HG03039 (cell line): ENCODE data around the gene TMEM201.
A peak's percentile ranks its signal among the peaks of the same experiment; 100 is the strongest.
"Not testable (repeated sequence)": the region's sequence is repeated elsewhere in the genome, so short reads cannot be mapped to it uniquely, and the experiment has no call there.

Experiments
- ATAC-seq: cut with Tn5 transposase; IDR thresholded peaks from one replicate; pipeline ENCODE4 v1.9.1; 2021; ENCODE audit warnings: mild to moderate bottlenecking, moderate library complexity; ENCODE audit not compliant: unreplicated experiment

TMEM201 gene

GRCh38 chr1:9588551-9589143 lies at the start of gene TMEM201:
TMEM201 (plus strand) TSS chr1:9588911; CDS start chr1:9588931, 20 bp downstream.
- peak; percentile 70 for ATAC-seq

GRCh38 chr1:9539165-9539828 lies 49.4 kb upstream of the TMEM201 start, which contains the start of gene SLC25A33:
SLC25A33 (plus strand) TSS chr1:9539465; CDS start chr1:9539692, 227 bp downstream.
- peak; percentile 88 for ATAC-seq

- ATAC-seq = peak; percentile 34
These were observed 48.7 kb upstream of the TMEM201 start for GRCh38 chr1:9539829-9540550.

GRCh38 chr1:9542430-9542829 lies 46.3 kb upstream of the TMEM201 start:
- ATAC-seq = no peak

GRCh38 chr1:9544926-9545325 lies 43.8 kb upstream of the TMEM201 start:
- ATAC-seq = no peak

GRCh38 chr1:9549955-9550546 lies 38.7 kb upstream of the TMEM201 start:
- ATAC-seq = no peak

GRCh38 chr1:9551984-9552383 lies 36.7 kb upstream of the TMEM201 start:
- ATAC-seq = no peak

- ATAC-seq = no peak
These were observed 35.0 kb upstream of the TMEM201 start for GRCh38 chr1:9553736-9554144.

GRCh38 chr1:9555942-9556341 lies 32.8 kb upstream of the TMEM201 start:
- no peak for ATAC-seq

GRCh38 chr1:9557624-9558023 lies 31.1 kb upstream of the TMEM201 start:
- ATAC-seq = no peak

- ATAC-seq = no peak
These were observed 30.3 kb upstream of the TMEM201 start for GRCh38 chr1:9558271-9558945.

GRCh38 chr1:9558946-9559545 lies 29.7 kb upstream of the TMEM201 start:
- ATAC-seq = no peak

GRCh38 chr1:9559673-9560072 lies 29.0 kb upstream of the TMEM201 start:
- no peak for ATAC-seq

GRCh38 chr1:9560090-9560489 lies 28.6 kb upstream of the TMEM201 start:
- ATAC-seq = not testable (repeated sequence)

- no peak for ATAC-seq
These were observed 27.3 kb upstream of the TMEM201 start for GRCh38 chr1:9561429-9561828.

GRCh38 chr1:9569267-9569666 lies 19.4 kb upstream of the TMEM201 start:
- no peak for ATAC-seq

GRCh38 chr1:9570886-9571529 lies 17.7 kb upstream of the TMEM201 start:
- ATAC-seq = not testable (repeated sequence)

GRCh38 chr1:9573723-9574122 lies 15.0 kb upstream of the TMEM201 start:
- no peak for ATAC-seq

- no peak for ATAC-seq
These were observed 13.2 kb upstream of the TMEM201 start for GRCh38 chr1:9575486-9575885.

GRCh38 chr1:9576903-9577302 lies 11.8 kb upstream of the TMEM201 start:
- ATAC-seq = no peak
